K562 (cell line): ENCODE measurements around the gene LPCAT2. TPM values are rescaled to one million over a fixed set of nuclear protein-coding genes. Genes with fewer than 3 reads are reported as not detected.

Source experiments
- ATAC-seq: fragments of 200-7000 bp; cut with Tn5 transposase; 3 replicates; pipeline ENCODE4 v1.9.1; 2020; ENCODE audit warnings: moderate library complexity
- BruUV-seq: library from RNA; stranded (reverse); fragments of 400-500 nt; replicated peaks from 2 replicates; lab custom pipeline; 2021; lab: Mats Ljungman, UMichigan
- CTCF ChIA-PET: fragments of 300-600 bp; formaldehyde crosslinking; extraction: SDS; loops from one replicate; lab custom pipeline; 2021; ENCODE audit warnings: low intra/inter-chr PET ratio; lab: Yijun Ruan, JAX
- POLR2A ChIA-PET: fragments of 300-600, 350-650 bp; sonication (Branson Sonifier 250); formaldehyde crosslinking; extraction: SDS; loops from one replicate; lab custom pipeline; 2021; ENCODE audit warnings: antibody characterized with exemption, inconsistent platforms; lab: Yijun Ruan, JAX
- DNase-seq, 4 experiments: peaks; one replicate each; pipeline versions ENCODE4 v3.0.0 to v3.0.0-alpha.2; 2011 to 2018; ENCODE audit warnings: low spot score in 3 of 4, mixed read lengths in 3 of 4; ENCODE audit errors: extremely low read depth in 1 of 4
- FAIRE-seq: peaks from 2 replicates; lab custom pipeline; 2011; peaks lifted over from hg19 to GRCh38; lab: Jason Lieb, UNC
- H2AFZ ChIP-seq: 2 replicates; pipeline ENCODE4 v1.6.0; 2011; ENCODE audit warnings: low read depth, low read length, control low read depth, inconsistent platforms
- H3K27ac ChIP-seq: fragments of 200-600 bp; 3 replicates; pipeline ENCODE4 v1.8.0; 2011; ENCODE audit warnings: low read depth, mild to moderate bottlenecking, control low read depth, inconsistent platforms, low read length, moderate library complexity, mixed read lengths; ENCODE audit errors: extremely low read depth
- H3K27me3 ChIP-seq, 2 experiments: fragments of 300-600 bp in 1 of 2; 2 replicates in 1 of 2; 3 replicates in 1 of 2; pipeline versions ENCODE4 v1.6.0 to v1.8.0; 2011; ENCODE audit warnings: inconsistent platforms in 2 of 2, low read length in 2 of 2, mild to moderate bottlenecking in 1 of 2, mixed read lengths in 1 of 2, moderate library complexity in 1 of 2; ENCODE audit not compliant: control insufficient read depth in 2 of 2, insufficient read depth in 2 of 2
- H3K36me3 ChIP-seq: fragments of 300-600 bp; 3 replicates; pipeline ENCODE4 v1.8.0; 2011; ENCODE audit warnings: mild to moderate bottlenecking, low read length, inconsistent platforms; ENCODE audit not compliant: control insufficient read depth, insufficient read depth
- H3K4me1 ChIP-seq, 2 experiments: fragments of 200-600 bp in 1 of 2; replicated peaks in 1 of 2; 2 replicates in 1 of 2; 3 replicates in 1 of 2; pipeline versions ENCODE4 v1.5.1 to v1.8.0; 2011; ENCODE audit warnings: inconsistent platforms in 2 of 2, low read length in 2 of 2, mild to moderate bottlenecking in 1 of 2, mixed read lengths in 1 of 2, moderate library complexity in 1 of 2; ENCODE audit not compliant: control insufficient read depth in 2 of 2, insufficient read depth in 2 of 2
- H3K4me2 ChIP-seq: 2 replicates; pipeline ENCODE4 v1.6.1; 2011; ENCODE audit warnings: low read length, control low read depth, inconsistent platforms, mixed read lengths; ENCODE audit not compliant: insufficient read depth
- H3K4me3 ChIP-seq: fragments of 200-600 bp; sonication (generic), shearing (Covaris generic); 2 replicates; pipeline ENCODE4 v1.5.1; 2016; ENCODE audit warnings: control low read depth, inconsistent platforms
- H3K79me2 ChIP-seq: fragments of 200-600 bp; 3 replicates; pipeline ENCODE4 v1.8.0; 2011; ENCODE audit warnings: low read length, inconsistent platforms; ENCODE audit not compliant: control insufficient read depth, insufficient read depth
- H3K9ac ChIP-seq, 2 experiments: 2 replicates each; pipeline versions ENCODE4 v1.6.0 to v1.6.1; 2011; ENCODE audit warnings: low read depth in 2 of 2, low read length in 2 of 2, control low read depth in 1 of 2, inconsistent platforms in 1 of 2, mild to moderate bottlenecking in 1 of 2, mixed read lengths in 1 of 2; ENCODE audit not compliant: insufficient read depth in 1 of 2
- H3K9me1 ChIP-seq: one replicate; pipeline ENCODE4 v1.6.0; 2011; ENCODE audit warnings: inconsistent platforms, mild to moderate bottlenecking, low read length, moderate library complexity; ENCODE audit not compliant: control insufficient read depth, insufficient read depth
- H3K9me3 ChIP-seq: replicated peaks from 2 replicates; pipeline ENCODE4 v1.5.1; 2011; ENCODE audit warnings: low read depth, low read length, inconsistent platforms; ENCODE audit not compliant: control insufficient read depth, insufficient read depth
- H4K20me1 ChIP-seq: replicated peaks from 2 replicates; pipeline ENCODE4 v1.6.1; 2011; ENCODE audit warnings: low read length, inconsistent platforms, mixed read lengths; ENCODE audit not compliant: control insufficient read depth, insufficient read depth
- ATF3 ChIP-seq, 2 experiments: fragments of 450-650 bp in 1 of 2; sonication (generic) in 1 of 2; formaldehyde crosslinking in 1 of 2; IDR thresholded peaks in 1 of 2; conservative IDR thresholded peaks in 1 of 2; 2 replicates each; pipeline versions ENCODE4 v1.6.1 to v1.8.1; 2016 to 2023; ENCODE audit warnings: mild to moderate bottlenecking in 2 of 2, moderate library complexity in 2 of 2, inconsistent platforms in 1 of 2, missing genetic modification reagents in 1 of 2
- FOSL1 ChIP-seq: fragments of 200-800 bp; sonication (Bioruptor generic); conservative IDR thresholded peaks from 2 replicates; pipeline ENCODE4 v1.6.1; 2016; ENCODE audit warnings: missing genetic modification characterization, missing compliant biosample characterization
- HDAC1 ChIP-seq, 2 experiments: fragments of 450-650 bp; IDR thresholded peaks; 2 replicates each; pipeline ENCODE4 v1.6.1; 2016 to 2017; ENCODE audit warnings: inconsistent platforms in 1 of 2, mild to moderate bottlenecking in 1 of 2, moderate library complexity in 1 of 2
- TSHZ1 ChIP-seq: fragments of 250-450 bp; sonication (Bioruptor Pico); IDR thresholded peaks from 2 replicates; pipeline ENCODE4 v1.4.0; 2020; ENCODE audit warnings: mild to moderate bottlenecking, moderate library complexity
- ZC3H8 ChIP-seq: fragments of 450-650 bp; IDR thresholded peaks from 2 replicates; pipeline ENCODE4 v1.6.1; 2017
- ZNF766 ChIP-seq: fragments of 200-800 bp; sonication (Bioruptor generic); conservative IDR thresholded peaks from 2 replicates; pipeline ENCODE4 v1.6.1; 2016; ENCODE audit warnings: missing genetic modification characterization, missing compliant biosample characterization
- WGBS: fragments of 100-300 bp; shearing (Covaris generic); methylation state at CpG from one replicate; pipeline ENCODE4 v1.1.6; 2016; ENCODE audit warnings: low coverage, mixed read lengths; ENCODE audit not compliant: insufficient coverage; ENCODE audit errors: missing lambda C conversion rate; 5-methylcytosine and 5-hydroxymethylcytosine counted together
- in situ Hi-C: fragments of 300-500 bp; cut with MboI; formaldehyde crosslinking; loops from 4 replicates; pipeline ENCODE4 v1.15.0; 2018; ENCODE audit warnings: inconsistent platforms, mixed read lengths
- intact Hi-C: fragments of 100-400 bp; cut with micrococcal nuclease; formaldehyde crosslinking; loops from 2 replicates; pipeline ENCODE4 v1.14.2; 2022
- polyA plus RNA-seq, 8 experiments: library from polyadenylated mRNA; depleted of rRNA in 4 of 8; stranded (reverse) in 5 of 8; unstranded in 3 of 8; fragments of >200 nt; fragmentation: Nextera tagmentation in 2 of 8; fragmentation: Illumina TruSeq in 1 of 8; extraction: Ambion mirVana in 2 of 8; extraction: Trizol in 1 of 8; gene quantifications; 2 replicates each; pipeline versions ENCODE4 v1.2.1 to v1.2.3, GENCODE V29; 2011 to 2014; ENCODE audit warnings: inconsistent platforms in 1 of 8, missing spikeins in 1 of 8
- total RNA-seq, 7 experiments: library from RNA; depleted of rRNA in 6 of 7; stranded (reverse); fragments of >200 nt in 6 of 7; fragmentation: Illumina TruSeq in 2 of 7; extraction: Trizol in 2 of 7; gene quantifications; 2 replicates each; pipeline versions ENCODE4 v1.2.1 to v1.2.3, GENCODE V29; 2011 to 2021; ENCODE audit warnings: low replicate concordance in 1 of 7

The LPCAT2 gene
- total and polyA plus RNA-seq, 9 of the 15 experiments (the other 6 are each of a cell fraction or from before 2014, with no cell fraction given): 2.9 to 15.0 (median 7.3) TPM

- no peak for TF ChIP-seq TSHZ1 (CRISPR knock-in tag)
- TF ChIP-seq HDAC1 (IDR thresholded peaks at IDR 0.05): no peak
Observed at GRCh38 chr16:55470533-55471371, 38.1 kb upstream of the LPCAT2 start (continued).

- no peak overlapping the region for H3K27ac ChIP-seq
- peak in 1 of 4 experiments; percentile 6 for DNase-seq
- 1% methylated on average over 4 of the region's 4 CpGs for WGBS
- CTCF ChIA-PET: no interaction called here
- H3K79me2 ChIP-seq: no peaks in the 10 kb centered on the region
- H3K9me3 ChIP-seq: no peaks in the 10 kb centered on the region
- H3K9me1 ChIP-seq: no peaks in the 10 kb centered on the region
- in situ Hi-C loops (no loop called here), intact Hi-C loops (no loop called here)
- no peaks in the 10 kb centered on the region for H3K36me3 ChIP-seq
- no peak for TF ChIP-seq ZC3H8
- TF ChIP-seq ATF3 (IDR thresholded peaks at IDR 0.05): peak; percentile 18; the same call in 1 of the 2 replicates
- no peak for TF ChIP-seq ATF3 (CRISPR knock-in tag; conservative IDR thresholded peaks at IDR 0.05)
- TF ChIP-seq FOSL1 (tag): peak; percentile 65
- peak; percentile 47; the same call in 1 of the 2 replicates for TF ChIP-seq ZNF766 (CRISPR knock-in tag)
- TF ChIP-seq, all 486 proteins: peak for 3
- Histone ChIP-seq H3K4me3 (no peak overlapping the region), H4K20me1 (no peaks in the 10 kb centered on the region), H2AFZ (no peak overlapping the region), H3K4me2 (no peak overlapping the region), H3K27me3 (peaks cover 0 to 4% of the 10 kb centered on the region in 2 experiments; a peak in 3 of 5 replicates), H3K9ac (no peak overlapping the region), H3K4me1 (no peaks in the 10 kb centered on the region; a peak in 1 of 5 replicates)
- FAIRE-seq: no peak
- BruUV-seq: no TSS peak
- ATAC-seq: no peak
- POLR2A ChIA-PET: no interaction called here
Observed at GRCh38 chr16:55471448-55472097, 37.3 kb upstream of the LPCAT2 start.
